HT1080 (cell line): ENCODE measurements around the gene RRP1. TPM values are rescaled to one million over a fixed set of nuclear protein-coding genes. Genes with fewer than 3 reads are reported as not detected.

ENCODE experiments used
- DNase-seq: peaks from one replicate; pipeline ENCODE4 v3.0.0-alpha.2; 2015; ENCODE audit warnings: low read depth
- total RNA-seq: library from RNA; depleted of rRNA; stranded (reverse); fragments of >200 nt; shearing (Covaris generic); gene quantifications from 2 replicates; pipeline ENCODE4 v1.2.3, GENCODE V29; 2014

The RRP1 gene
- total RNA-seq, 1 experiment from 2014 or later = 34.0 TPM

- DNase-seq = no peak
Measured at GRCh38 chr21:43758811-43759210, 30.6 kb upstream of the RRP1 start.

GRCh38 chr21:43759651-43760050 is 29.7 kb upstream of the RRP1 start:
- DNase-seq = no peak

- DNase-seq = no peak
Measured at GRCh38 chr21:43760391-43760958, 28.9 kb upstream of the RRP1 start.

- no peak for DNase-seq
Measured at GRCh38 chr21:43761886-43762285, 27.5 kb upstream of the RRP1 start.

GRCh38 chr21:43762303-43763128 is 26.9 kb upstream of the RRP1 start:
- no peak for DNase-seq

- DNase-seq = no peak
Measured at GRCh38 chr21:43763901-43764523, 25.4 kb upstream of the RRP1 start.

GRCh38 chr21:43764576-43765495 is 24.5 kb upstream of the RRP1 start:
- peak; percentile 38 for DNase-seq

- no peak for DNase-seq
Measured at GRCh38 chr21:43766734-43767497, 22.5 kb upstream of the RRP1 start.

GRCh38 chr21:43767498-43767983 is 21.8 kb upstream of the RRP1 start:
- no peak for DNase-seq

- peak; percentile 72 for DNase-seq
Measured at GRCh38 chr21:43767984-43768867, 21.2 kb upstream of the RRP1 start.

GRCh38 chr21:43768868-43769167 is 20.6 kb upstream of the RRP1 start:
- DNase-seq = no peak

GRCh38 chr21:43769325-43769958 is 19.9 kb upstream of the RRP1 start:
- DNase-seq = no peak

- no peak for DNase-seq
Measured at GRCh38 chr21:43770066-43770655, 19.2 kb upstream of the RRP1 start.

GRCh38 chr21:43771199-43771675 is 18.1 kb upstream of the RRP1 start:
- DNase-seq = no peak

GRCh38 chr21:43771698-43772424 is 17.5 kb upstream of the RRP1 start:
- DNase-seq = no peak

GRCh38 chr21:43772425-43772821 is 17.0 kb upstream of the RRP1 start:
- no peak for DNase-seq

GRCh38 chr21:43774163-43774562 is 15.2 kb upstream of the RRP1 start:
- DNase-seq = no peak

GRCh38 chr21:43775190-43775589 is 14.2 kb upstream of the RRP1 start:
- no peak for DNase-seq
